HG03108 (cell line): Measurements from ENCODE around the gene SLC26A2.
"Not testable (repeated sequence)": the region's sequence is repeated elsewhere in the genome, so short reads cannot be mapped to it uniquely, and the experiment has no call there.

Experiments
- ATAC-seq: cut with Tn5 transposase; IDR thresholded peaks from one replicate; pipeline ENCODE4 v1.9.1; 2021; ENCODE audit warnings: moderate library complexity; ENCODE audit not compliant: unreplicated experiment

Gene SLC26A2

GRCh38 chr5:150000990-150001659 lies 40.6 kb downstream of the SLC26A2 start:
- peak; percentile 1 for ATAC-seq

DNA sequence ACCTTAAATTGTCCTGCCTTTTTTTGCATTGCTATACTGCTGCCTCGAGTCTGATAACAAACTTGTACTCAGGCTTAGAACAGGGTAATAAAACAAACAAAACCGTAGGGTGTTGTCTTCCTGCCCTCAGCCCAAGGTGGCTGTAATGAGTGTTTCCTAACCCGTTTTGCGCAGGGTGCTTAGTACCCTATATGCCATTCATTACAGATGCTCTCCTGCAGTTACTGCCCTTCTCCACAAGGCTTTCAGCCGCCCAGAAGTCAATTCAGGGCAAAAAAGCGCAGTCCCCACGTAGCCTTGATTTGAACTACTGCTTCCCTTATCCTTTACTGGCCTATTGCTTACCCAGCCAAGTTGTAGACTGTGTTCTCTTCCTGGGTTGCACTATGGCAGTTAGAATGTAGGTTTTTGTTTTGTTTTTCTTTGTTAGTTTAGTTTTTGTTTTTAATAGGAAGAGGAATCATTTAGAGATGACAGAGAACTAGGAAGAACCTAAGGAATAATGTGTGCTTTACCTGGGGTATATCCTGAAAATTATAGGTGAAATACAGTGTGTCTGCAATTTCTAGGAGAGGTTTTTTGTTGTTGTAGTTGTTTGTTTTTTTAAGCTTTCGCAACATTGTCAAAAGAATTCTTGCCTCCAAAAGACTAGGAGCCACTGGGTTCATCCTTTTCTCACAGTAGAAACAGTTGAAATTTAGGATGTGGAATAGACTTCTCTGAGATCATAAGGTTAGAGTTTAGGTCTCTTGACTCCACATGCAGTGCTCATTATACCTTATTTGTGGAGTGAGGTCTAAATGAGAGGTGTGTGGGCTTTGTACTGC lies 41.3 kb downstream of the SLC26A2 start:
- peak; percentile 57 for ATAC-seq

GRCh38 chr5:150006318-150006717 lies 45.8 kb downstream of the SLC26A2 start:
- ATAC-seq: no peak

DNA sequence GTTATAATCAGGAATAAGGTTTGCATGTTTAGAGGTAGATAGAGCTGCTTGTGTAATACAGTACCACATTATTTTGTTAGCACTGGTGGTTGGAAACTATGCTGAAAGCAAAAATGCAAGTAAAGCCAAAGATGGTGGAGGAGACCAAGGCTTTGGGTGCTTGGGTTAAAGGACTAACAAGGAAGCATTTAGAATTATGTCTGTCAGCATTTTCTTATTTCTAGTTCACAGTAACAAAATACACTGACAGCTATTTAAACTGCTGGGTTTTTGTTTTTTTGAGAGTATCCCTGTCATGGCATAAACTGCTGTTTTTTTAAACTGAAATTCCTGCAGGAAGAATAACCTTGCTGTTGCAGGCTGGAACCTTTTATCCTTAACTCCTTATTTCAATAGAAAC lies 46.5 kb downstream of the SLC26A2 start:
- no peak for ATAC-seq

- no peak for ATAC-seq
Measured at GRCh38 chr5:150009671-150010387, 49.3 kb downstream of the SLC26A2 start.

- no peak for ATAC-seq
Measured at GRCh38 chr5:150013931-150014330, 53.4 kb downstream of the SLC26A2 start.

- no peak for ATAC-seq
Measured at GRCh38 chr5:150014456-150014855, 53.9 kb downstream of the SLC26A2 start.

GRCh38 chr5:150015415-150015814 lies 54.9 kb downstream of the SLC26A2 start:
- ATAC-seq: no peak

DNA sequence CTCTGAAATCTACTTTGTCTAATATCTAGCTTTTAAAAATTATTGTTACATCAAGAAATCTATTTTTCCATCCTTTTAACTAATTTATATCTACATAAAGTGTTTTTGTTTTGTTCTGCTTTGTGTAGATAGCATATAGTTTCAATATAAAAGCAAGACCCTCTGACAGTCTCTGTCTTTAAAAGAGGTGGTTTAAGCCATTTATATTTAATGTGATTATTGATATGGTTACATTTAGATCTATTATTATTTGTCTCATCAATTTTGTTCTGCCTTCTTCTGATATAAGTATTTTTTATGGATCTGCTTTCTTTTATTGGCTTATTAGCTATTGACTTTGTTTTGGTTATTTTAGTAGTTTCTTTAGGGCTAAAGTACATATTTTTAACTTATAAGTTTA lies 56.0 kb downstream of the SLC26A2 start:
- ATAC-seq: no peak

- no peak for ATAC-seq
Measured at GRCh38 chr5:150017226-150018005, 56.9 kb downstream of the SLC26A2 start.

DNA sequence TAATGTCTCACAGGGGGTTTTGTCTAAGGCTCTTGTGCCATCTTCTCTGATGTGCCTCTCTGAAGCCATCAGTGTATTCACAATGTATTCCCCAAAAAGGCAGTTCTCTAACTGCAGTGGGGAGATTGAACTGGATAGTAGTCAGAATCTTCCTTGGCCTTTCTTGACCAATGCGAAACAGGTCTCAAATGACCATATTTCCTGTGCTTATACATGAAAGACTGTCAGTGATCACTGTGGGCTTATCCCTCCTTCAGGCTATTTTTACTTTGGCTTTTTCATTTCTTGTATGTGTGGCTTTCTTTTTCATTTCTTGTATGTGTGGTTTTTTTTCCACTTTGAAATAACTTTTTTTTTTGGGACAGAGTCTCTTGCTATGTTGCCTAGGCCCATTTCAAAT lies 59.7 kb downstream of the SLC26A2 start:
- no peak for ATAC-seq

DNA sequence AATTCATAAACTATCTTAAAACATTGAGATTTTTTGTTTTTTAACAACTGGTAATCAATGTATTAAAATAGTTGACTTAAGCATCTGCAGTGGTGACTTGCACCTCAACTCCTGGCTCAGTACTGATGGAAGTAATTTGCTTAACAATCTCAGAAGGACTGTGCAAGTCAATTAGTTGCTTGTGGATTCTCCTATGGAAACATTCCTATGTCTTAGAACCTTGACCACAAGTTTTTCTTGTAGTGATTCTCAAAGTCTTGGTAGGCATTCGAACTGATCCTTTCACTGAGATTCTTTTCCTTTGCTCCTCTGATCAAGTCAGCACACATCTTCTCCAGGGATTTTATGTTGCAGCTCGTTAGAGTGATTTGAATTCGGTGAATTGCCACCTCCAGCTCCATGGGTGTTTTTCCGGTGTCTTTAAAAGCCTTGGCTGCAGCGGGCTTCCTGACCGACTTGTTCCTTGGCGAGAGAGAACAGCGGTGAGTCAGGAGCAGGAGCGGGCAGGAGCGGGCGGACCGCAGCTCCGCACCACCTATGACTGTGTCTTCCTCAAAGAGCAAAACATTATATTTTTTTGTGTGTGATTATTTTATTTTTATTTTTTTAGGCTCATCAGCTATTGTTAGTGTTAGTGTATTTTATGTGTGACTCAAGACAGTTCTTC lies 61.1 kb downstream of the SLC26A2 start:
- no peak for ATAC-seq

DNA sequence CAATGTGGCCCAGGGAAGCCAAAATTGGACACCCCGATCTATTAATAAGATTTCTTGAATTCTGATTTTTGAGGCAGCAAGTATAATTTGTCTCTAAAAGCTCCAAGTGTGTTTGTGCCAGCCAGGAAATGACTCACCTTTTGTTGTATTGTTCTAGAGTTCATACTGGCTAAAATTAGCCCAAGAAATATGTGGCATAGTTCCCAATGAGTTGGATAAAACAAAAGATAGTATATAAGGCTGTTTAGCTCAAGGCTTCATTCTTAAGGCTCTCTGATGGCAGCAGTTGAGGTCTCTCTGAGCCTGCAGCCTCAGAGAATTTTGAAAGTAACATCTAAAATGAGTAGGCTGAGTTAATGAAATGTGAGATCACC lies 61.6 kb downstream of the SLC26A2 start:
- ATAC-seq: no peak

- no peak for ATAC-seq
Measured at GRCh38 chr5:150022681-150023080, 62.1 kb downstream of the SLC26A2 start.

GRCh38 chr5:150023136-150023535 lies 62.6 kb downstream of the SLC26A2 start:
- no peak for ATAC-seq

- no peak for ATAC-seq
Measured at GRCh38 chr5:150024346-150024984, 63.9 kb downstream of the SLC26A2 start.

DNA sequence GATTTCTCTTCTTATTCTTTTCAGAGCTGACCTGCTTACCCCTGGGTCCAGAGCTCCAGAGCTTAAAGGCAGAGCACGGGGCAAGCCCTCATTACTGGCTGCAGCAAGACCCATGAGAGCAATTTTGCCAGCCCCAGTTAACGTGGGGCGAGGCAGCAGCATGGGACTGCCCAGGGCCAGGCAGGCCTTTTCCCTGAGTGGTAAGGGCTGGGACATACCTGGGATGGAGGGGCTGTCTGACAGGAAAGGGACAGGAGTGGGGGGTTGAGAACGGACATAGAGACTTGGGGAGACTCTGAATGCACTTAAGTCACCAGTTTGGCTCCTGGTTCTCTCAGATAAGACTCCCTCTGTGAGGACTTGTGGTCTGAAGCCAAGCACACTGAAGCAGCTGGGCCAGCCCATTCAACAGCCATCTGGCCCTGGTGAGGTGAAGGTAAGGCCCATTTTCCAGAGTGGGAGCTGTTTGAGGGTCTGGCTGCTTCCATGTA lies 66.2 kb downstream of the SLC26A2 start:
- no peak for ATAC-seq

- not testable (repeated sequence) for ATAC-seq
Measured at GRCh38 chr5:150028047-150028446, 67.5 kb downstream of the SLC26A2 start.

DNA sequence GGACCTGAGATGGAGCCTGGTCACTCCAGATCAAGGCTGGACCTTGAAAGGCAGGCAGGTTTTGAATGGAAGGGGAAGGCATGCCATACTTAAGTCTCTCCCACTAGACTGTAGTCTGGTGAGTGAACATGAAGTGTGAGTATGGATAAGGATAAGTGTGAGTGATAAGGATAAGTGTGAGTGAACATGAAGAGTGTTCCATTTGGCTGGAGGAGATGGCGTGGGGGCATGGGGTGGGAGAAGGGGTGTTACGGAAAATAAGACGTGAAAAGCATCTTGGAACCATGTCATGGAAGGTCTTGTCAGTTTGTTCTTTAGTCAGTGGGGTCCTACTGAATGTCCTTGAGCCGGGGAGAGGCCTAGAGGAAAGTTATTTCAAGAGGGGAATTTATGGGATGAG lies 72.8 kb downstream of the SLC26A2 start:
- no peak for ATAC-seq

- ATAC-seq: no peak
Measured at GRCh38 chr5:150034662-150035061, 74.1 kb downstream of the SLC26A2 start.
